GM12878 (cell line): ENCODE measurements around the gene TTC31. TPM values are rescaled to one million over a fixed set of nuclear protein-coding genes. Genes with fewer than 3 reads are reported as not detected.
A peak's percentile ranks its signal among the peaks of the same experiment; 100 is the strongest.

ENCODE experiments used
- BHLHE40 ChIP-seq, 2 experiments: fragments of 450-650 bp in 1 of 2; IDR thresholded peaks; 2 replicates each; pipeline ENCODE4 v1.6.1; 2011 to 2017; ENCODE audit warnings: low read depth in 2 of 2, borderline replicate concordance in 1 of 2, improper control_type of control experiment in 1 of 2, low read length in 1 of 2, mild to moderate bottlenecking in 1 of 2
- CHD2 ChIP-seq: IDR thresholded peaks from 2 replicates; pipeline ENCODE4 v1.6.1; 2011; ENCODE audit warnings: low read depth, low read length, improper control_type of control experiment, borderline replicate concordance
- EED ChIP-seq: sonication (generic); IDR thresholded peaks from 2 replicates; pipeline ENCODE4 v1.6.1; 2016; ENCODE audit warnings: antibody characterized with exemption, low read depth
- EGR1 ChIP-seq, 2 experiments: IDR thresholded peaks; 1 replicate in 1 of 2; 2 replicates in 1 of 2; pipeline ENCODE4 v1.6.1; 2011 to 2012; ENCODE audit warnings: low read depth in 2 of 2, low read length in 2 of 2, borderline replicate concordance in 1 of 2, mild to moderate bottlenecking in 1 of 2, moderate library complexity in 1 of 2
- IKZF2 ChIP-seq, 2 experiments: fragments of 450-650 bp; IDR thresholded peaks; 2 replicates each; pipeline ENCODE4 v1.6.1; 2017; ENCODE audit warnings: mild to moderate bottlenecking in 2 of 2, moderate library complexity in 2 of 2
- JUND ChIP-seq: IDR thresholded peaks from 2 replicates; pipeline ENCODE4 v1.6.1; 2012; ENCODE audit warnings: low read depth, mild to moderate bottlenecking, low read length, improper control_type of control experiment, moderate library complexity
- MEF2A ChIP-seq: IDR thresholded peaks from 2 replicates; pipeline ENCODE4 v1.6.1; 2011; ENCODE audit warnings: low read depth, mild to moderate bottlenecking, low read length, moderate library complexity; ENCODE audit not compliant: insufficient read depth
- MXI1 ChIP-seq: fragments of 150-350 bp; IDR thresholded peaks from 2 replicates; pipeline ENCODE4 v1.6.1; 2011; ENCODE audit warnings: low read depth, mild to moderate bottlenecking, inconsistent platforms, low read length, improper control_type of control experiment
- NBN ChIP-seq: fragments of 450-650 bp; IDR thresholded peaks from 2 replicates; pipeline ENCODE4 v1.6.1; 2016
- NKRF ChIP-seq: fragments of 450-650 bp; conservative IDR thresholded peaks from 2 replicates; pipeline ENCODE4 v1.6.1; 2017; ENCODE audit warnings: mild to moderate bottlenecking, moderate library complexity
- PAX5 ChIP-seq: IDR thresholded peaks from 2 replicates; pipeline ENCODE4 v1.6.1; 2011; ENCODE audit warnings: low read depth, low read length, borderline replicate concordance
- PML ChIP-seq: IDR thresholded peaks from 2 replicates; pipeline ENCODE4 v1.6.1; 2012; ENCODE audit warnings: low read length, inconsistent platforms
- POLR2A ChIP-seq: IDR thresholded peaks from 2 replicates; pipeline ENCODE4 v1.6.1; 2011; ENCODE audit warnings: low read depth, mild to moderate bottlenecking, low read length
- ZNF687 ChIP-seq: fragments of 450-650 bp; IDR thresholded peaks from 2 replicates; pipeline ENCODE4 v1.6.1; 2017; ENCODE audit warnings: mild to moderate bottlenecking, moderate library complexity
- polyA plus RNA-seq, 11 experiments: library from polyadenylated mRNA; depleted of rRNA in 4 of 11; unstranded in 6 of 11; stranded (reverse) in 5 of 11; fragments of >200 nt; fragmentation: Nextera tagmentation in 4 of 11; fragmentation: Illumina TruSeq in 1 of 11; extraction: Ambion mirVana in 4 of 11; extraction: Trizol in 1 of 11; gene quantifications; 1 replicate in 1 of 11; 2 replicates in 10 of 11; pipeline versions ENCODE4 v1.2.1 to v1.2.3, GENCODE V29; 2011 to 2016; ENCODE audit warnings: inconsistent platforms in 2 of 11, missing spikeins in 2 of 11, low read depth in 1 of 11
- total RNA-seq, 4 experiments: library from RNA; depleted of rRNA in 3 of 4; stranded (reverse); fragments of >200 nt in 3 of 4; fragmentation: Illumina TruSeq in 1 of 4; extraction: Trizol in 1 of 4; gene quantifications; 2 replicates each; pipeline versions ENCODE4 v1.2.1 to v1.2.3, GENCODE V29; 2013 to 2021

The TTC31 gene
- total and polyA plus RNA-seq, 10 of the 15 experiments (the other 5 are each of a cell fraction or from before 2014, with no cell fraction given) = 6.5 to 34.9 (median 25.9) TPM

GRCh38 chr2:74440378-74441169 lies 42.3 kb upstream of the TTC31 start (continued):
- TF ChIP-seq EED = peak; percentile 47; the same call in 1 of the 2 replicates
- peak; percentile 45; the same call in 1 of the 2 replicates for TF ChIP-seq CHD2
- no peak for TF ChIP-seq JUND
- TF ChIP-seq PAX5 = peak; percentile 67; the same call in 1 of the 2 replicates
- TF ChIP-seq PML = no peak
- peak in 1 of 2 experiments; percentile 81; a peak in 2 of 3 replicates for TF ChIP-seq EGR1 (IDR thresholded peaks at IDR 0.05; ENCODE audit: borderline replicate concordance in 1 of 2, low read depth in 2 of 2, low read length in 2 of 2)
- peak in 1 of 2 experiments; percentile 41; a peak in 2 of 4 replicates for TF ChIP-seq IKZF2 (IDR thresholded peaks at IDR 0.05)
- TF ChIP-seq BHLHE40 (IDR thresholded peaks at IDR 0.05; ENCODE audit: borderline replicate concordance in 1 of 2, low read depth in 2 of 2, low read length in 1 of 2) = peak; percentile 27 to 86; a peak in 3 of 4 replicates
- TF ChIP-seq NBN = peak; percentile 63; the same call in 1 of the 2 replicates
- peak; percentile 64; the same call in 1 of the 2 replicates for TF ChIP-seq ZNF687
- 0 out of 2 replicates have a peak, but pooled peaks have one; percentile 42 for TF ChIP-seq NKRF
- no peak for TF ChIP-seq MEF2A
- TF ChIP-seq MXI1 = peak; percentile 56; the same call in 1 of the 2 replicates
- peak; percentile 77 for TF ChIP-seq POLR2A
